ENCODE results near the gene FGF16.
"Not testable (repeated sequence)": the region's sequence is repeated elsewhere in the genome, so short reads cannot be mapped to it uniquely, and the experiment has no call there.

The FGF16 gene

DNA sequence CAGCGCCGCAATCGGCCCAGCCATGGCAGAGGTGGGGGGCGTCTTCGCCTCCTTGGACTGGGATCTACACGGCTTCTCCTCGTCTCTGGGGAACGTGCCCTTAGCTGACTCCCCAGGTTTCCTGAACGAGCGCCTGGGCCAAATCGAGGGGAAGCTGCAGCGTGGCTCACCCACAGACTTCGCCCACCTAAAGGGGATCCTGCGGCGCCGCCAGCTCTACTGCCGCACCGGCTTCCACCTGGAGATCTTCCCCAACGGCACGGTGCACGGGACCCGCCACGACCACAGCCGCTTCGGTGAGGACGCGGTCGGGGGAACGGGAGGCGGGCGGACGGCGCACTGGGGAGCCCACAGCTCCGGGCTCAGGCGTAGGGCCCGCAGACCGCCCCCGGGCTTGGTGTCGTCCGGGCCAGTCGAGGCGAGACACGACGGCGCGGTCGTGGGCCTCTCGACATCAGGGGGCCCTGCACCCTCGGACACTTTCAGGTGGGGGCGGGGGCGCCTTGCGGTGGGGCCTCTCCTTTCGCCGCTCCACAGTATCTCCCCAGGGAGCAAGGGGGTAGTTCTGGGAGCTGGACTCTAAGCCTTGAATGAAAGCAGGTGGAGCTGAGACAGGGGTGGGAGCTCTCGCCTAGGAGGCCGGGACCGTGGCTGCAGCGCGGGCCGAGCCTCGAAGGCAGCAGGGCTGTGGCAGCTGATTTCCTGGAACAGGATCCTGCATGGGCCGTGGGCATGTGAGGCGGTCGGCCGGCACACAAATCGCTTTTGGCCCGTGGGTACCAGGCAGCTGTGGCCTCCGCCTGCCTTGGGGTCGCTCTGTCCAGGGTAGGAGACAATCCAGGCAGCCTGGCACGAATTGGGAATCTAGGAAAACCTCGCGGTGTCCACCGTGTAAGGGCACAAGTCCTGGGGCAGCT, 722 bp downstream of the FGF16 start:
- DNase-seq = no peak

DNA sequence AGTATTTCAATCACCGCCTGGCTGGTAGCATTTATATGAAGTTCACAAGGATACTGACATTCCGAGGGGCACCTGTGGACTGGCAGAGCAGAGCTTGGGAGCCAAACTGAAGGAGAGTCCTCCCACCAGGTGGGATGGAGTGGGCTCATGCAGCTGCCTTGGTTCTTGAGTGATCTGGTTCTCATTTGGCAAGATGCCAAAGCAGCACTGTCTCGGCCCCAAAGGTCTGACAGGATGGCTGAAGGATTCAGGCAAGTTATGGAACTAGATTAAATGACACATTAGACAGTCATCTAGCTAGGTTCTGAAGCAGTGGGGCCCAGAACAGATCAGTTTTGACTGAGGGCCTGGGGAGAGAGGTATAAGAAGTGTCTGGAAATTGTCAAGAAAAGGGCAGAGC, 3.2 kb downstream of the FGF16 start:
- no peak for DNase-seq

GRCh38 chrX:77450996-77451395, 3.8 kb downstream of the FGF16 start:
- DNase-seq = no peak

- no peak for DNase-seq
These were observed 6.0 kb downstream of the FGF16 start for GRCh38 chrX:77453190-77453589.

- DNase-seq = no peak
These were observed 8.2 kb downstream of the FGF16 start for GRCh38 chrX:77455437-77455836.

GRCh38 chrX:77484045-77484444, 36.9 kb downstream of the FGF16 start:
- no peak for DNase-seq

GRCh38 chrX:77493677-77494553, 46.7 kb downstream of the FGF16 start:
- peak in 1 of 2 experiments; percentile 5 for DNase-seq

GRCh38 chrX:77500164-77500563, 53.0 kb downstream of the FGF16 start:
- DNase-seq = not testable (repeated sequence)

DNA sequence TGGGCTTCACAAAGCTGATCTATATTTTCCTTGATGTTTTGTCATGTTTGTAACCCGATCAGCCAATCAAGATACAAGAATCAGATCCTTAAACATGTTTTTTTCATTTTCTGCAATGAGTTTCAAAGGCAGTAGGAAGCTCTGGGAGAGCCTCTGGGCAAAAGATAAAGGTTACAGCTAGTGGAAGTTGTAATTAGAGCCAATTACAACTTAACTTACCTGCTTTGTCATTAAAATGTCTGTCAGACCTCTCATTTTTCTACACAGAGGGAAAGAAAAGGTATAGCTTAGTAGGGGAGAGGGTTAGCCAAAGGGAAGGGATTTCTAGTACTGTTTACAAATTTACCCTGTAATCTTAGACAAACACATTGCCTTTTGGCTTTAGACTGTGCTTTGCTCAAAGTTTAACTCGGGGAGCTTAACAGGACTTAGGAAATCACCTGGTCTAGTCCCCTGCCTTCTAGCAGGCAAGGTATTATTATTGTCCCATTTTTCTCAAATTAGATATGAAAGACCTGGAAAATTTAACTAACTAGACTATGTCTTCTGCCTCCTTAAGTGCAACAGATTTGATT, 55.8 kb downstream of the FGF16 start:
- DNase-seq = no peak

DNA sequence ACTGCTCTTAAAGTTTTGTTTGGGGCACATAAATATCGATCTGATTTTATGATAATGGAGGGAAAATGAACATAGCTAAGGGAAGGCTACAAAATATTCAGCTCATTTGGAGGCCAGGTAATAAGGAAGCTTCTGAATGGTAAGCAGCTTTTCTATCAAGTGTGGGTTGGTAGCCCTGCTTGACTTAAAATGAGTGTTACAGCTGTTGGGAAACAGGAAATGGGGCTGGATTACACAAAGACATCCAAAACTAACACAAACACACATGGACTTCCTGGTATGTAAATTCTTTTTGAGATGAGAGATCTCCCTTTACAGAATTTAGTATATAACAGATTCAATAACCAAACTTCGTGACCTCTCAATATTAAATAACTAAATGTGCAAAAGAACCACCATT, 58.0 kb downstream of the FGF16 start:
- no peak for DNase-seq

Measured in SHP77 (cell line).